Measurements from ENCODE around the gene RET.

RET gene

GRCh38 chr10:43044448-43044921, 32.4 kb upstream of the RET start:
- in situ Hi-C loops (cut with MboI; ENCODE audit: low sequenced_read_pairs): no loop called here

- in situ Hi-C loops (cut with MboI; ENCODE audit: low sequenced_read_pairs): no loop called here
Measured at GRCh38 chr10:43044961-43045621, 31.8 kb upstream of the RET start.

GRCh38 chr10:43045631-43046287, 31.1 kb upstream of the RET start:
- in situ Hi-C loops (cut with MboI; ENCODE audit: low sequenced_read_pairs): no loop called here

- in situ Hi-C loops (cut with MboI; ENCODE audit: low sequenced_read_pairs): no loop called here
Measured at GRCh38 chr10:43046288-43046991, 30.4 kb upstream of the RET start.

- in situ Hi-C loops (cut with MboI; ENCODE audit: low sequenced_read_pairs): no loop called here
Measured at GRCh38 chr10:43047288-43047970, 29.4 kb upstream of the RET start.

GRCh38 chr10:43048301-43049051, 28.4 kb upstream of the RET start:
- in situ Hi-C loops (cut with MboI; ENCODE audit: low sequenced_read_pairs): no loop called here

- in situ Hi-C loops (cut with MboI; ENCODE audit: low sequenced_read_pairs): no loop called here
Measured at GRCh38 chr10:43049081-43049551, 27.8 kb upstream of the RET start.

GRCh38 chr10:43050011-43050410, 26.9 kb upstream of the RET start:
- in situ Hi-C loops (cut with MboI; ENCODE audit: low sequenced_read_pairs): no loop called here

- in situ Hi-C loops (cut with MboI; ENCODE audit: low sequenced_read_pairs): no loop called here
Measured at GRCh38 chr10:43053825-43054224, 23.0 kb upstream of the RET start.

GRCh38 chr10:43054593-43054992, 22.3 kb upstream of the RET start:
- in situ Hi-C loops (cut with MboI; ENCODE audit: low sequenced_read_pairs): no loop called here

- in situ Hi-C loops (cut with MboI; ENCODE audit: low sequenced_read_pairs): no loop called here
Measured at GRCh38 chr10:43055217-43055616, 21.7 kb upstream of the RET start.

- in situ Hi-C loops (cut with MboI; ENCODE audit: low sequenced_read_pairs): no loop called here
Measured at GRCh38 chr10:43055991-43056567, 20.8 kb upstream of the RET start.

GRCh38 chr10:43056568-43057011, 20.3 kb upstream of the RET start:
- in situ Hi-C loops (cut with MboI; ENCODE audit: low sequenced_read_pairs): no loop called here

GRCh38 chr10:43057231-43057711, 19.6 kb upstream of the RET start:
- in situ Hi-C loops (cut with MboI; ENCODE audit: low sequenced_read_pairs): no loop called here

GRCh38 chr10:43057831-43058340, 19.0 kb upstream of the RET start:
- in situ Hi-C loops (cut with MboI; ENCODE audit: low sequenced_read_pairs): no loop called here

GRCh38 chr10:43058716-43059335, 18.0 kb upstream of the RET start:
- in situ Hi-C loops (cut with MboI; ENCODE audit: low sequenced_read_pairs): no loop called here

- in situ Hi-C loops (cut with MboI; ENCODE audit: low sequenced_read_pairs): no loop called here
Measured at GRCh38 chr10:43059336-43059720, 17.5 kb upstream of the RET start.

GRCh38 chr10:43059828-43060227, 17.0 kb upstream of the RET start:
- in situ Hi-C loops (cut with MboI; ENCODE audit: low sequenced_read_pairs): no loop called here

- in situ Hi-C loops (cut with MboI; ENCODE audit: low sequenced_read_pairs): no loop called here
Measured at GRCh38 chr10:43060291-43060690, 16.6 kb upstream of the RET start.
